GM12873 (cell line): ENCODE measurements around the gene BFSP1.

Experiments used
- CTCF ChIP-seq: IDR thresholded peaks from 2 replicates; pipeline ENCODE4 v1.5.1; 2012; ENCODE audit warnings: low read depth, mild to moderate bottlenecking, moderate library complexity, low read length, control low read depth; ENCODE audit not compliant: insufficient read depth; ENCODE audit errors: missing control alignments

BFSP1 gene

GRCh38 chr20:17518339-17519052 lies 12.7 kb downstream of the BFSP1 start:
- no peak for TF ChIP-seq CTCF

GRCh38 chr20:17515053-17515452 lies 16.1 kb downstream of the BFSP1 start:
- TF ChIP-seq CTCF, result no peak

- no peak for TF ChIP-seq CTCF
These were observed 17.2 kb downstream of the BFSP1 start for GRCh38 chr20:17513939-17514338.

GRCh38 chr20:17511401-17511800 lies 19.8 kb downstream of the BFSP1 start:
- TF ChIP-seq CTCF, result no peak

- no peak for TF ChIP-seq CTCF
These were observed 20.6 kb downstream of the BFSP1 start for GRCh38 chr20:17510548-17510947.

- no peak for TF ChIP-seq CTCF
These were observed 22.4 kb downstream of the BFSP1 start for GRCh38 chr20:17508756-17509155.

- no peak for TF ChIP-seq CTCF
These were observed 23.6 kb downstream of the BFSP1 start for GRCh38 chr20:17507531-17507930.

GRCh38 chr20:17507032-17507431 lies 24.1 kb downstream of the BFSP1 start:
- no peak for TF ChIP-seq CTCF
